Tibial nerve (tissue), 4 donors: Measurements from ENCODE around the gene OVAAL.

Experiments
- EP300 ChIP-seq, 2 donors: sonication (generic); formaldehyde crosslinking; IDR thresholded peaks; one replicate each; pipeline ENCODE4 v1.6.1; 2017; ENCODE audit warnings: antibody characterized with exemption in 2 of 2, mild to moderate bottlenecking in 1 of 2
- POLR2A ChIP-seq, 2 donors: fragments of 450-650 bp; IDR thresholded peaks; one replicate each; pipeline ENCODE4 v1.6.1; 2017; ENCODE audit warnings: antibody characterized with exemption in 2 of 2, mild to moderate bottlenecking in 2 of 2, moderate library complexity in 2 of 2
- TF ChIP-seq, protein P1 (sequence below), 5 experiments: fragments of 200-600 bp in 3 of 5; fragments of 450-650 bp in 2 of 5; sonication (generic) in 3 of 5; IDR thresholded peaks; one replicate each; pipeline ENCODE4 v1.5.1; 2016 to 2019; ENCODE audit warnings: antibody characterized with exemption in 5 of 5, mild to moderate bottlenecking in 3 of 5, moderate library complexity in 2 of 5

DNA sequence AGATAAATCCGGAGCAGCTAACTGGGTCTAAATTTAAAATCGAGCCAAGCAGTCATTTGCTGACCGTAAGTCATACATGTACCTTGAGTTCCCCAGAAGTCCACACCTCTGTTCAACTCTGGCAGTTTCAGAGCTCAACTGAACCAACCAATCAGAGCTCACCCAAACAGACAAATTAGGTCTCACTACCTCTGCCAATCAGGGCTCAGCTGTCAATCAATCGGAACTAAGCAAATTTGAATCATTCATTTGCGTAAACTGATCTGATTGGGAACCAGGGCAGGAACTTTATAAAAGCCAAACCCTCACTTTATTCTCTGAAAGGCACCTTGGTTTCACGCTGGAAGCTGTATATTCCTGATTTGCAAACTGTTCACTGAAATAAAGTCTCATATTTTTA is 45.2 kb upstream of the OVAAL start:
- TF ChIP-seq POLR2A (IDR thresholded peaks at IDR 0.05) = no peak
- TF ChIP-seq, protein P1, sequence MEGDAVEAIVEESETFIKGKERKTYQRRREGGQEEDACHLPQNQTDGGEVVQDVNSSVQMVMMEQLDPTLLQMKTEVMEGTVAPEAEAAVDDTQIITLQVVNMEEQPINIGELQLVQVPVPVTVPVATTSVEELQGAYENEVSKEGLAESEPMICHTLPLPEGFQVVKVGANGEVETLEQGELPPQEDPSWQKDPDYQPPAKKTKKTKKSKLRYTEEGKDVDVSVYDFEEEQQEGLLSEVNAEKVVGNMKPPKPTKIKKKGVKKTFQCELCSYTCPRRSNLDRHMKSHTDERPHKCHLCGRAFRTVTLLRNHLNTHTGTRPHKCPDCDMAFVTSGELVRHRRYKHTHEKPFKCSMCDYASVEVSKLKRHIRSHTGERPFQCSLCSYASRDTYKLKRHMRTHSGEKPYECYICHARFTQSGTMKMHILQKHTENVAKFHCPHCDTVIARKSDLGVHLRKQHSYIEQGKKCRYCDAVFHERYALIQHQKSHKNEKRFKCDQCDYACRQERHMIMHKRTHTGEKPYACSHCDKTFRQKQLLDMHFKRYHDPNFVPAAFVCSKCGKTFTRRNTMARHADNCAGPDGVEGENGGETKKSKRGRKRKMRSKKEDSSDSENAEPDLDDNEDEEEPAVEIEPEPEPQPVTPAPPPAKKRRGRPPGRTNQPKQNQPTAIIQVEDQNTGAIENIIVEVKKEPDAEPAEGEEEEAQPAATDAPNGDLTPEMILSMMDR (IDR thresholded peaks at IDR 0.05) = no peak
- TF ChIP-seq EP300 (IDR thresholded peaks at IDR 0.05) = no peak
